OCI-LY1 (cell line): Measurements from ENCODE around the gene MYLK2.

Experiments
- EZH2 ChIP-seq: fragments of 200-600 bp; sonication (generic), shearing (Covaris generic); IDR thresholded peaks from 2 replicates; pipeline ENCODE4 v1.8.0; 2017; ENCODE audit warnings: borderline replicate concordance, mixed run types, mild to moderate bottlenecking, antibody characterized with exemption, low read length, moderate library complexity, mixed read lengths
- TF ChIP-seq, protein P1 (sequence below): fragments of 200-600 bp; sonication (generic), shearing (Covaris generic); IDR thresholded peaks from 2 replicates; pipeline ENCODE4 v1.5.1; 2017; ENCODE audit warnings: mild to moderate bottlenecking, antibody characterized with exemption, low read length, moderate library complexity, mixed read lengths

DNA sequence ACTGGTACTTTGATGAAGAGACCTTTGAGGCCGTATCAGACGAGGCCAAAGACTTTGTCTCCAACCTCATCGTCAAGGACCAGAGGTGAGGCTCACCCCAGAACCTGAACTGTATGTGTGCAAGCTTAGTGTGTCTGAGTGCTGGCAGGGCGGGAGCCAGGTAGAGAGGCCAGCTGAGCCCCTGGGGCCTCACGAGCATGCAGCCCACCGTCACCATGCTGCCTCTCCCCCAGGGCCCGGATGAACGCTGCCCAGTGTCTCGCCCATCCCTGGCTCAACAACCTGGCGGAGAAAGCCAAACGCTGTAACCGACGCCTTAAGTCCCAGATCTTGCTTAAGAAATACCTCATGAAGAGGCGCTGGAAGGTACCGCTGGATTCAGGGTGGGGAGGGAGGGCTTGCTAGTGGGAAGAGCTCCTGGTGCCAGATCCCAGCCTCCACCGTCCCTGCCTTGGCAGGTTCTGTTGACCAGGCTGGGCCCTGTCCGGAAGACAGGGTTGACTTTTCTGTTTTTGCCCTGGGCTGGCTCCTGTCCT lies 12.7 kb downstream of the MYLK2 start:
- TF ChIP-seq, protein P1, sequence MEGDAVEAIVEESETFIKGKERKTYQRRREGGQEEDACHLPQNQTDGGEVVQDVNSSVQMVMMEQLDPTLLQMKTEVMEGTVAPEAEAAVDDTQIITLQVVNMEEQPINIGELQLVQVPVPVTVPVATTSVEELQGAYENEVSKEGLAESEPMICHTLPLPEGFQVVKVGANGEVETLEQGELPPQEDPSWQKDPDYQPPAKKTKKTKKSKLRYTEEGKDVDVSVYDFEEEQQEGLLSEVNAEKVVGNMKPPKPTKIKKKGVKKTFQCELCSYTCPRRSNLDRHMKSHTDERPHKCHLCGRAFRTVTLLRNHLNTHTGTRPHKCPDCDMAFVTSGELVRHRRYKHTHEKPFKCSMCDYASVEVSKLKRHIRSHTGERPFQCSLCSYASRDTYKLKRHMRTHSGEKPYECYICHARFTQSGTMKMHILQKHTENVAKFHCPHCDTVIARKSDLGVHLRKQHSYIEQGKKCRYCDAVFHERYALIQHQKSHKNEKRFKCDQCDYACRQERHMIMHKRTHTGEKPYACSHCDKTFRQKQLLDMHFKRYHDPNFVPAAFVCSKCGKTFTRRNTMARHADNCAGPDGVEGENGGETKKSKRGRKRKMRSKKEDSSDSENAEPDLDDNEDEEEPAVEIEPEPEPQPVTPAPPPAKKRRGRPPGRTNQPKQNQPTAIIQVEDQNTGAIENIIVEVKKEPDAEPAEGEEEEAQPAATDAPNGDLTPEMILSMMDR = no peak
- no peak for TF ChIP-seq EZH2
